Transverse colon (tissue), 4 donors: ENCODE measurements around the gene RUNX3.

Experiments used
- CTCF ChIP-seq, 5 experiments: fragments of 200-600 bp in 3 of 5; fragments of 450-650 bp in 2 of 5; sonication (generic) in 3 of 5; IDR thresholded peaks; 1 replicate in 2 of 5; 2 replicates in 3 of 5; pipeline ENCODE4 v1.5.1; 2016 to 2017; ENCODE audit warnings: antibody characterized with exemption in 5 of 5, inconsistent platforms in 3 of 5, mild to moderate bottlenecking in 2 of 5, moderate library complexity in 1 of 5
- EP300 ChIP-seq: sonication (generic); formaldehyde crosslinking; IDR thresholded peaks from one replicate; pipeline ENCODE4 v1.6.1; 2017; ENCODE audit warnings: antibody characterized with exemption, low read depth
- POLR2A ChIP-seq: fragments of 450-650 bp; IDR thresholded peaks from one replicate; pipeline ENCODE4 v1.6.1; 2016; ENCODE audit warnings: antibody characterized with exemption, mild to moderate bottlenecking, moderate library complexity
- POLR2AphosphoS5 ChIP-seq, 3 donors: sonication (generic); formaldehyde crosslinking; IDR thresholded peaks; one replicate each; pipeline ENCODE4 v1.6.1; 2016; ENCODE audit warnings: antibody characterized with exemption in 3 of 3

GRCh38 chr1:24946861-24947658 lies 17.0 kb upstream of the RUNX3 start:
- TF ChIP-seq CTCF (IDR thresholded peaks at IDR 0.05) (no peak), POLR2A (no peak), POLR2AphosphoS5 (IDR thresholded peaks at IDR 0.05) (no peak), EP300 (no peak)
